Nucleus accumbens (tissue), 56 donors: ENCODE results near the gene SCUBE3.
A peak's percentile ranks its signal among the peaks of the same experiment; 100 is the strongest.

Experiments
- DNase-seq, 56 donors: peaks; one replicate each; lab custom pipeline; 2025; lab: John Stamatoyannopoulos, UW

Gene SCUBE3

DNA sequence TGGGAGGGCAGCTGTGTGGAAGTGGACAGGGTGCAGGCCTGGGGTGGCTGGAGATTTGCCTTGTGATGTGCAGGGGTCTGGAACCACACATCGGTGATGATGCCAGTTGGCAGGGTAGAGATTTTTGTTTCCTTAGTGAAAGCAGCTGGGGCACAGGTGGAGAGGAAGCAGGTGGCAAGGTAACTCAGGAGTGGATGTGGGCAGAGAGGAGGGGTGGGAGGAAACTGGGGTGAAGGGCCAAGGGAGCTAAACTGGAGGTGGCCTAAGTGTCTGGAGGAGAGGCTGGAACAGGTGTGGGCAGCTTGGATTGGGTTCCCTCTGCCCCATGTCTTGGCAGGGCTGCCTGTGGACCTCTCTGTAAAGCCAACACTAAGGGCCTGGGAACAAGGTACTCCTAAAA lies 4.7 kb upstream of the SCUBE3 start:
- no peak for DNase-seq

DNA sequence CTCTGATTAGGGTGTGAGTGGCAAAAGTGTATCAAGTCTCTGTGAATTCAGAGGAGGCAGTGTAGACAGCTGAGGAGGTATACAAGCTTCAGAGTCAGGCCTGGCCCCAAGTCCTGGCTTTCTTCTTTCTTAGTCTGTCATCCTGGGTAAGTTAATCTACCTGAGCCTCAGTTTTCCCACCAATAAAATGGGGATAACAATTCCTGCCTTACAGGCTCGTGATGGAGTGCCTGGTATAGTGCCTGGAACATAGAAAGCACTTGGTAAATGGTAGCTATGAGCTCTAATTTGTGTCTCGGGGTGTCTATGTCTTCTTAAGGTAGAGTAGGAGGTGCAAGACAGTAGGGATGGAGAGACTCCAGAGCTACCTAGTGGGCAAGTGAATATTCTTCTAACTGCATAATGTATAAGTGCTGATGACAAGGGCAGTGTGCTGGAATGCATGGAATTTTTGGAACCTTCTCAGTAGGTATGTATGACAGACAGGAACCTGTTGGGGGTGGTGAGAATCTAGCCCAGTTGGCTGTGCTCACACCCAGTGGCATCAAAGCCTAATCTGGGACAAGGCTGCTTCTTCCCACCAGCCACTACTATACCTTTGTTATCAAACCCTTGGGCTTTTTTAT lies 4.0 kb upstream of the SCUBE3 start:
- DNase-seq: no peak

DNA sequence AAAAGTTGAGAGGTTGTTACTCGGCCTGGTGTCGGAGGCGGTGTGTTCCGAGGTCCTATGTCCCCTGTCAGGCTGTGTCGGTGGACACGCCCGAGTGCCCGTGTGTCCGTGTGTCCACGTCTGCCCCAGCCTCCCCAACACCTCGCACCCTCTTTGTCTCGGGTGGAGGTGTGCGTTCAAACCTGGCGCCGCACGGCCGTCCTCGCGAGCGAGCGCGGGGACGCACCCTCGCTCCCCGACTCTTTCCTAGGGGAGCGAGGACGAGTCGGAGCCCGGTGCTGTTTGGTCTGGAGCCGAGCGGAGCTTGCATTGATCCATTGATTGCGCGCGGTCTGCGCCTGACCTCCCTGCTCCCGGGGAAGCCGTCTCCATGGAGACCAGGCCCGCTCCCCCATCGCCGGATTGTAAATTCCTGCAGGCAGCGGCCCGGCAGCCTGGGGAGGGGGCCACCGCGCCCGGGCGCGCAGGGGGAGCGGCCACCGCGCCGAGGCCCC lies 411 bp upstream of the SCUBE3 start:
- DNase-seq: peak in 5 of 56 donors; percentile 5 to 45 (median 12)

DNA sequence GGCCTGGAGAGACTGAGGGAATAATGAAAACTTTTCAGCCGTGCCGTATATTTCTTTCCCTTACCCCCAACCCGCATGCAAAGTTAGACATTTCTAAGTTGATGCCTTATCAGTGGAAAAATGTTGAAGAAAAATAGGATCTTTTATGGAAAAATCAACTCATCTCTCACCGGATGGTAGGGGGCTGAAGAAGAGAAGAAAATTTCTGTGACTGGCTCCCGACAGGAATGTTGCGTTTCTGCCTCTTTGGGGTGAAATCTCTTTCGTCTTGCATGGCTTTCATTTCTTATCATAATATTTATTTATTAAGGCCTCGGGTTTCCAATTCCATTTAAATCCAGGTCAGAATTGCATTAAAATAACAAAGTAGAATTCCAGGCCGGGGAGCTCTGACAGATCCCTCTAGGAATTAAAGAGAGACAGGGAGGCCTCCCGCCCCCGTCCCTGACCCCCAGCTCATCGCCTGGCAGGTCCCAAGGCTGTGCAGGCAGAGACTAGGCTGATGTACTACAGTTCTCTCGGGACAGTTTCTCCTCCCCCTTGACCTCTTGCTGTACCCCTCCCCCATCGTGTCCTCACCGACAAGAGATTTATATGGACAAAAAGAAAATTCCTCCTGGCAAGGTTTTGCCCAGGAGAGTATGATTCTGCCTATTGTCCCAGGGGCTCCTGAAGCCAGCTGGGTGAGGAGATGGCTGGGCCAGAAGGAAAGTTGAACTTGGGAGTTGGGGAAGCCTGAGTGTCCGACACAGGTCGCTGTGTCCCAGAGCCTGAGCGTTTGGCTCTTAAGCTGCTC lies 1.3 kb downstream of the SCUBE3 start:
- DNase-seq: no peak

DNA sequence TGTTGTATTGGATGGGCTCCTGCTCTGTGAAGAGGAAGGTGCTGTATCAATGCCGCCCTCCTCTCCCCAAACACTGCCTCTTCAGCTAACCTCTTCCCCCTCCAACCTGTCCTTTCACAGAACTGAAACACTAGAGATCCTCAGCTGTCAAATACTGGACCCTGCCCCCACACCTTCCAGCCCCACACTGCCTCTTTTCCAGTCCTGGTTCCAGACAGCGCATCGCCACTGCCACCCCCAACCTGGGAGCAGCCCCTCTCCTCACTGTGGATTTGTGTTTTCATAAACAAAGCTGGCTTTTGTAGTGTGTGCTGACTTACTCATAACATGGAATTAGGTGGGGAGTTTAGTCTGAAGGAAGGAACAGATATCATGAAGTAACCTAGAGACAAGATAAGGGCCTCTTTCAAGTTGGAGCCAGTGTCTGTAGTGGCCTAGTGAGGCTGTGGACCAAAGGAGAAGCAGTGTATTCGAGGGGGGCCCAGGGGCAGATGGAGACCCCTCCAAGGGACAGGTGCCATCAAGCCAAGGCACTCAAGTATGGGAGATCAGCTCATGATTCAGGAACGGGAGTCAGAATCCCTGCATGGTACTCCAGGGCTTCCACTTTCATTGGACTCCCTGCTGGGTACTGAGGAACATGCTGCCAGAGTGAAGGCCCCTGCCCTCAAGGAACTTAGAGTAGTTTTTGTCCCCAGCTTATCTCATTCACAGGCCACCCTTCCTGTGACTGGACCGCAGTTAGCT lies 2.1 kb downstream of the SCUBE3 start:
- DNase-seq: no peak

DNA sequence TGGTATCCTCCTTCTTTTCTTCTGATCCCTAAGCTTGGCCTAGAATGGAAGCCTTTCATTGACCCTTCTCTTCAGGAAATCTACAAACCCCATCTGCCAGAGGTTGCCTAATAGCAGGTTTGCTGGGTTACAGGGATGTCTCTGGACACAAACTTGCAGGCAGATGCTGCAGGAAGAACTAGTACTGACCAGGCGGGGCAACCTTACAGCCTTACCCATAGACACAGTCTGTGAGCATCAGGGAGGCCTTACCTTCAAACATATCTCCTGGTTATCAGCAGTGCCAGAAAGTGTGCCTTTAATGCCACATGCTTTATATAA lies 2.6 kb downstream of the SCUBE3 start:
- DNase-seq: no peak

DNA sequence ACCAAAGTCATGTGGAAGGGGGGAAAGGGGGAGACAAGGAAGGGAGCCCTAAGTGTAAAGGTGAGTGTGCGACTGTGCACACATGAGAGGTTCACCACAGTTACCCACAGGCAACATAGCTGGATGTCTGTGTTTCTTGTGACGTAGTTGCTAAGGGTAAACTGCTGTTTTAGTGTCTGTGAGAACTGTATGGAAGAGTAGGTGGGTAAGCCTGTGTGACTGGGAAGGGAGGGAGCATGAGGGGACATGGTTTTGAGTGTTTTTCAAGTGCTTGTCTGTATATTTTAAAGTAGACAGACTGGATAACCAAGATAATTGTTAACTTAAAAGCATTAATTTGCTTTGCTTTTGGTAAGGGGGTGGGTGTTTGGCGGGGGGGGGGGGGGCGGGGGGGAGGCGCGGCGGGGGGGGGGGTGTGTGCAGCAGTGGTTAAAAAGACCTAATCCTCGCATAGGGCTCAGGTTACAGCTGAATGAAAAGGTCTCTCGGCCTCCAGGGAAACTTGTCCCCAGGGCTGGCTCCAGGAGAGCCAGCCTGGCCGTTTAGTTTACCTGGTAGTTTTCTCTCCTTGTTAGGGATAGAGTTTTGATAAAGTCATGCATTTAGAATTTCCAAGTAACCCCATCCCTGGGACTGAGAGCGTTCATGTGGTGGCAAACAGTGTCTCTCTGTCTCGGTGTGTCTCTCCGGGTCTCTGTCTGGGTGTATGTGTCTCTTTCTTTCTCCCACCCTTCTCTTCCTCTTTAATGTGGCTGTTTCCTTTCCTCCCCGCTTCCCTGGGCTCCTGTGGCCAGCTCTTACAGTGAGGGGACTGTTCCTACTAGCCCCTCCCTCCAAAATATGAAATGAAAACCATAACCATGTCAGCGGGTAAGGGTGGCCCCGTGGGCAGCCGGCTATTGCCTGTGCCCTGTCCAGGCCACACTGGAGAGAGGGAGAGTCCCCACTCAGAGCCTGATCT lies 3.4 kb downstream of the SCUBE3 start:
- no peak for DNase-seq

DNA sequence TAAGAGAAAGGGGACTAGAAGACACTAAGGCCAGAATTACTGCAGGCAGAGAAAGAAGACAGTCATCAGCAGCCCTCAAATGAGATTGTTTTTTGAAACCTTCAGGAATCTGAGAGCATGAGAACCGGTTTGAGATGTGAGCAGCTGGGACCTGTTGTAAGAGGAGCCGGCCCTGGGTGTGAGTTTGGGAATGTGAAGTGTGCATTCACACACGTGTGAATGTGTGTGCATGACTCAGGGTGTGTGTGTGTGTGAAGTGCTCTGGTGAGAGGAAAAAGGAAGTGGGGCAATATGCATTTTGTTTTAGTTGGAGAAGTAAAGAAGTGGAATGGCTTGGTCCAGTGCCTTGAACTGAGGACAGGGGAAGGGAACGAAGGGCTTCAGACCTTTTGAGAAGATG lies 4.3 kb downstream of the SCUBE3 start:
- no peak for DNase-seq

DNA sequence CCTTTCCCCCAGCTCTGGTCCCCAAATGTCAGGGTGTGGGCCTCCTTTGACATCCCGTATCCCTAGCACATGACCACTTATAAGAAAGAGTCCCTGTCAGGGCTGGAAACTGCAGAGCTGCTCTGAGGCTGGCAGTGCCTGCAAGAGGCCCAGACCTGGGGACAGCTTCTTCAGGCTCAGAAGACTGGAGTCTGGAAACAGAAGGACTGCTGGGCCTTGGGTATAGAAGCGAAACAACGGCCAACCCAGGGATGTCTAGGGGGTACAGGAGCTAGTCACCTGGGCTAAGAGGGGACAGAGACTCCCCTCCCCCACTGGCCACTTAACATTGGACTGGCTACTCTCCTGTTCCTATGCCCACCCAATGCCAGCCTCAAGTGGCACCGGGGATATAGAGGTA lies 4.7 kb downstream of the SCUBE3 start:
- no peak for DNase-seq

DNA sequence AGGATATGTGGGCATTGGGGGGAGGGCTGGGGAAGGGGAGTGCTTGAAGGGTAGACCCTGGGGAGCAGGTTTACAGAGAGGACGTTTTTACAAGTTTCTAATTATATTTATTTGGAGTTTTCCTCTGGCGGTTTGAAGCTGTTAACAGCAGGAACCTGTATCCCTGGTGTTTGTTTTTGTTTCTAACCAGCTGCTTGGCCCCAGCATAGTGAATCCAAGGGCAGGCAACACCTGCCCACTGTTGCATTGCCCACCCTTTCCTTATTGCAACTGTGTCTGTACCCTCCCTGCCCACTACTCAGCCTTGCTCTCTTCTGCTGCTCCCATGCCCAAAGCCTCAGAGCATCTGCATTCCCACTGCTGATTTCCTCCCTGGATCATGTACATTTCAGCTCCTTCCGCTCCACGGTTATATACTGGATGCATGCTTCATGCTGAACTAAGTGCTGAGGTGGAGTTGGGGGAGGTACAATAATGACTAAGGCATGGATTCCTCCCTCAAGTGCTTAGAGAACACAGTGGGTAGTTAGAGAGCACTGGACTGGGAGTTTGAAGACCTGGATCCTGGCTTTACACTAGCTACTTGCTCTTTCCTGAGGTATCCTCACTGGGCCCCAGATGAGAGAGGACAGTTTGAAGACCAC lies 6.0 kb downstream of the SCUBE3 start:
- DNase-seq: no peak

DNA sequence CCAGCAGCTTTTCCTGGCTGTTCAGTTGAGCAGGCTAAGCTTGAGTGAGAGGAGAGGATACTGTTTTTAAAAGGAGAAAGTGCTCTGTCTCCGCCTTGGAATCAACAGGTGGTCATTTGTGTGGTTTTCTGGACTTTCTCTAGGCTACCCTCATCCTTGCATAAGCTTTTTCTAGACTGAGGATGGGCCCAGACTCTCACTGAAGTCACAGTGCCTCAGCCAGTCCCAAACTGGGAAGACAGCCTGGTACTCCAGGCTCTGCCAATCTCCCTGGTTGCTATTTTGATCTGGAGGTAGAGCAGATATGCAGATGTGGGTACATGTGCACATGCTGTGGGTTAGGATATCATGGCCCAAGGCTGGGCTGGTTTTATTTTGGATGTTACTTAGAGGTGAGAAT lies 7.0 kb downstream of the SCUBE3 start:
- DNase-seq: no peak

DNA sequence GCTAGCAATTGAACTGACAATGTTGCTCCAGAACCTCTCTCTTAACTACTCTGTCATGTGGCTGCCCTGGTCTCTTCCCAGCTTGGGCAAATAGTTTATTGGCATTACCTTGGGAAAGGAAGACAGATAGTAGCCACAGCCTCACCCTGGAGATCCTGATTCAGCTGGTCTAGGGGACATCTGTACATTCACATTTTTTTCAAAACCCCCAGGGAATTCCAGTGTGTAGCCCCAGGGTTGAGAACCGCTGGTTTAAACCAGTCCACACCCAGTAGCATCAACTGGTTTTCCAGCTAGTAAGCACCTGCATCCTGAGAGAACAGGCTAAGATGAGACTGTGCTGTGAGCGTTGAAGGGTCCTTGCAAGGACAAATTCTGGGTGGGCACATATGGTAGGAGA lies 9.6 kb downstream of the SCUBE3 start:
- DNase-seq: no peak

DNA sequence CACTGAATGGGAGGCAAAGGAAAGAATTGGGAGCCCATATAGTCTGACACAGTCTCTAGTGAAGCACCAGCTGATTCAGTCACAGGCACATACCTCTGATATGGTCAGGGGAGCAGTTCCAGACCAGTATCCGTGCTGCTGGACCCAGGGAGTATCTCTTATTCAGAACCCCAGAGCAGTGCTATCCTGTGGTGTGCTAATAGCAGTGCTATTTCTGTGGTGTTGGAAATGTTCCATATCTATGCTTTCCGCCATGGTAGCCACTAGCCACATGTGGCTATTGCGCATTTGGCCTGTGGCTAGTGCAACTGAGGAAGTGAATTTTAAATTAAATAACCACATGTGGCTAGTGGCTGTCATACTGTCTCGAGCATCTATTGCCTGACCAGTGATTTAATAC lies 11.0 kb downstream of the SCUBE3 start:
- DNase-seq: no peak

DNA sequence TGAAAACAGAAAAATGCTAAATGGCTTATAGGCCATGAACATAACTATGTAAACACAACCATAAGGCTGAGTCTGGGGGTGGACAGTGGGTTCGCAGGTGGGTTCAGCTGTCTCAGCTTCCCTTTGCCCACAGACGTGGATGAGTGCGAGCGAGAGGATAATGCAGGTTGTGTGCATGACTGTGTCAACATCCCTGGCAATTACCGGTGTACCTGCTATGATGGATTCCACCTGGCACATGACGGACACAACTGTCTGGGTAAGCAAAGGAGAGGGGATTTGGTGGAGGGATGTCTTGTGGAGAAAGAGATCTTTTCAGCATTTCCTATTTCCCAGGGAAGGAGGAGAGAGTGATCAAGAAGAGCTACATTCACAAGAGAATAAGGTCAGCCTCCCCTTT lies 14.7 kb downstream of the SCUBE3 start:
- no peak for DNase-seq

DNA sequence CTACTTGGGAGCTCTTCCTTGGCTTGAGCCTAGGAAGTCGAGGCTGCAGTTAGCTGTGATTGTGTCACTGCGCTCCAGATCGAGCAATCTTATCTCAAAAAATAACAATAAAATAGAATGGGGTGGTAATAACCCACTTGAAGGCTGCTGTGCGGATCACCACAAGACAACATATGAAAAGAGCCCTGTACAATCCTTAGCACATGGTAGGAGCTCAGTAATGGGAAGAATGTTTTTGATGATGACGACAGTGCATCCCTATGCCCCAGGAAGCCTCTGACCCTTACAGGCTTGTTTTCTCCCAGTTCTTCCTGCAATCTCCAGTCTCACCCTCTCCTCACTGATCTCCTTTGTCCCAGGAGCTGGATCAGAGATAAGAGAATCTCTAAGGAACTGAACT lies 15.5 kb downstream of the SCUBE3 start:
- no peak for DNase-seq

DNA sequence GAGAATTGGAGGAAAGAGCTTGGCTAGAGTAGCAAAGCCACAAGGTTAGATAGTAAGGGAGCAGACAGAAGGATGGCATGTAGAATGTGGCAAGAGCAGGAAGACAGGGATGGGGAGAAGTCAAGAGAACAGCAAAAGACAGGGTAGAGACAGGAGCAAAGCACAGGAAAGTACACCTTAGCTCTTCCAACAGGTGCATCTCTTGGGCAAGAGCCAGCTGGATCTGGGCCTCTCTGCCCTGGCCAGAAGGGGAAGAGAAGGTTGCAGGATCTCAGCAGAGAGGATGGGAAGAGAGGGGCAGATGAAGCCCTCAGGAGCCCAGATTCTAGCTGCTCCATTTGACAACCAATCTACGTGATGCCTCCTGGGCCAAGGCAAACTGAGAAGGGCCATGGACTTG lies 16.7 kb downstream of the SCUBE3 start:
- DNase-seq: no peak

DNA sequence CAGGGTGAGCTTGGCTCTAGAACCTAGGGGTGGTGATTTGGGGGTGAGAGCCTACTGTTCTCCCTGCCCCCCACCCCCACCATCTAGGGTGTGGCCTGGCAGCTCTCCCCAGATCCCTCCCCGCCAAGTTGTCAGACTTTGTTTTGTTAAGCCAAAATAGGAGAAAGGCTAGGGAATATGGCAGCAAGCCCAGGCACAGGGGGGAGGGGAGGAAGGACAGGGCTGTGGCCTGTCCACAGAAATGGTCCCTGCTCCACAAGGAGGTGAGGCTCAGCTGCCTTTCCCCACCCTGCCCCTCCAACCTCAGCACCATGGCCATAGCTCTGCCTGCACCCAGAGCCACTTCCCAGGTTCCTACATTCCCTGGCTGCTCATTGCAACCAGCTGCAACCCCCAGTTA lies 17.2 kb downstream of the SCUBE3 start:
- peak in 27 of 56 donors; percentile 3 to 61 (median 21) for DNase-seq

DNA sequence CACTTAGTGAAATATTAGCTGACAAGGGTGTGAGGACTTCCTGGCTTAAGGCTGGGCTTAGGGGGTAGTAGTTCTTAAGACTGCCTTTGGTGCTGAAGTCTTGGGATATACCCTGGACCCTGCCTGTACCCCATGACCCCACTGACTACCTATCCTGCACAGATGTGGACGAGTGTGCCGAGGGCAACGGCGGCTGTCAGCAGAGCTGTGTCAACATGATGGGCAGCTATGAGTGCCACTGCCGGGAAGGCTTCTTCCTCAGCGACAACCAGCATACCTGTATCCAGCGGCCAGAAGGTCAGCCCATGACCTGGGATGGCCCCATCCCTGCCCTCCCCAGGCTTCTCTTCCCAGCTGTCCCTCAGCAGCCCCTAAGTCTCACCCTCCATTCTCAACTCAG lies 17.8 kb downstream of the SCUBE3 start:
- no peak for DNase-seq

DNA sequence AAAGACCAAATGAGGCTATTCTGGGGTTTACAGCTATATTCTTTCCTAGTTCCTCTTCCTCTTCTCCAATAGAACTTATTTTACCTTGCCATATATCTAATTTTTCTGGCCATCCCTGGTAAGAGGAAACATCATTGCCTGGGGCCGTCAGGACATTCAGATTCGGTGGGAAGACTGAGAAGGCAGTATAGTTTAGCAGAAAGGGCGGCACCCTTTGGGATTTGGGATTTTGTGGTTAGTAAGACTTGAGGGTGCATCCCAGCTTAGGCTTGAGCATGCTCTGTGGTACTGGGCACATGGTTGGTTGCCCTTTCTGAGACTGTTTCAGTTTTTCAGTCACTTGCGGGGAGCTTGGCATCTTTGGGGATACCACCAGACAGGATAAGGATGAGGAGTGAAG lies 21.1 kb downstream of the SCUBE3 start:
- DNase-seq: no peak

DNA sequence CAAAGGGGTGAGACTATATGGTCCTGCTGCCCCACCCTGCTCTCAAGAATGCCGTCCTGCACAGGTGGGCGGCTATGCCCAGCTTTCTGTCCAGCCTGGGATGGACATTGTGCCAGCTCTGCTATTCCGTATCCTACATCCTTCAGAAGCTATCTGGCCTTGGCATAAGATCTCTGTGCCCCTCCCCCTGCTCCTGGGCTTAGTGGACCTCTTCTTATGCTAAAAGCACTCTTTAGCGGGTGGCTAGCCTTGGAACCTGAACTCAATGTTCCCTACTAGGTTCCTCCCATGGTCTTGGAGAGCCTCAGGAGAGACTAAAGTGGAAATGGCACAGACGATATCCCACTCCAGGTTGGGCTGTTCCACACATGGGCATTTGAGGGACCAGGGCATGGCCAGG lies 22.5 kb downstream of the SCUBE3 start:
- no peak for DNase-seq
